Spleen (tissue), 7 donors: Measurements from ENCODE around the gene PGAP3.

Experiments used
- CTCF ChIP-seq, 11 experiments: fragments of 200-600 bp in 7 of 11; fragments of 450-650 bp in 4 of 11; sonication (generic) in 4 of 11; IDR thresholded peaks in 8 of 11; conservative IDR thresholded peaks in 3 of 11; 1 replicate in 7 of 11; 2 replicates in 4 of 11; pipeline versions ENCODE4 v1.4.0 to v1.8.0; 2016 to 2021; ENCODE audit warnings: antibody characterized with exemption in 11 of 11, inconsistent platforms in 4 of 11, mild to moderate bottlenecking in 1 of 11
- POLR2A ChIP-seq, 3 donors: fragments of 450-650 bp; IDR thresholded peaks; one replicate each; pipeline ENCODE4 v1.5.1; 2017; ENCODE audit warnings: antibody characterized with exemption in 3 of 3, mild to moderate bottlenecking in 1 of 3
- donor health status: DM: no; HTN: no; CAD: no; lungs with moderate emphysema.
- donor health status: DM: no; HTN: no; CAD: no.
- donor health status: DM: no; HTN: no; CAD: no.

GRCh38 chr17:39647256-39647655 is 40.6 kb downstream of the PGAP3 start:
- TF ChIP-seq POLR2A (IDR thresholded peaks at IDR 0.05) (no peak), CTCF (IDR thresholded peaks at IDR 0.05 in 8 of 11, conservative IDR thresholded peaks at IDR 0.05 in 3 of 11) (no peak)
